Neural crest cell (in vitro differentiated cells): Measurements from ENCODE around the gene AARSD1. TPM values are rescaled to one million over a fixed set of nuclear protein-coding genes. Genes with fewer than 3 reads are reported as not detected.
"Not testable (repeated sequence)": the region's sequence is repeated elsewhere in the genome, so short reads cannot be mapped to it uniquely, and the experiment has no call there.

Experiments
- DNase-seq: peaks from one replicate; pipeline ENCODE4 v3.0.0; 2021; ENCODE audit warnings: low read depth, mixed read lengths, low spot score
- H3K27ac Mint-ChIP-seq: one replicate; pipeline ENCODE4 v1.8.0; 2021; ENCODE audit warnings: mild to moderate bottlenecking, mixed read lengths; ENCODE audit not compliant: unreplicated experiment
- H3K27me3 Mint-ChIP-seq: 2 replicates; pipeline ENCODE4 v1.8.0; 2021; ENCODE audit warnings: low read depth, mild to moderate bottlenecking, mixed read lengths
- H3K36me3 Mint-ChIP-seq: 2 replicates; pipeline ENCODE4 v1.8.0; 2021; ENCODE audit warnings: low read depth, mild to moderate bottlenecking, mixed read lengths
- H3K4me1 Mint-ChIP-seq: 2 replicates; pipeline ENCODE4 v1.8.0; 2021; ENCODE audit warnings: mixed read lengths
- H3K4me3 Mint-ChIP-seq: one replicate; pipeline ENCODE4 v1.8.0; 2021; ENCODE audit warnings: mild to moderate bottlenecking, mixed read lengths
- H3K9me3 Mint-ChIP-seq: 2 replicates; pipeline ENCODE4 v1.8.0; 2021; ENCODE audit warnings: mixed read lengths
- CTCF ChIP-seq: fragments of 200-600 bp; sonication (generic); conservative IDR thresholded peaks from 2 replicates; pipeline ENCODE4 v1.5.0; 2021; ENCODE audit warnings: antibody characterized with exemption, mild to moderate bottlenecking
- total RNA-seq: library from RNA; stranded (reverse); gene quantifications from 2 replicates; pipeline ENCODE4 v1.2.1, GENCODE V29; 2021

Gene AARSD1
- total RNA-seq, 1 donor from 2014 or later = 61.6 TPM

GRCh38 chr17:42997390-42997983 lies 33.2 kb upstream of the AARSD1 start:
- no peaks in the 10 kb centered on the region for H3K9me3 Mint-ChIP-seq
- DNase-seq = no peak
- no peak for TF ChIP-seq CTCF
- H3K27me3 Mint-ChIP-seq = no peaks in the 10 kb centered on the region
- peak overlapping the region; percentile 96 for H3K4me3 Mint-ChIP-seq
- peaks cover 3% of the 10 kb centered on the region for H3K36me3 Mint-ChIP-seq
- peaks cover 30% of the 10 kb centered on the region for H3K4me1 Mint-ChIP-seq
- H3K27ac Mint-ChIP-seq = peak overlapping the region; percentile 0

GRCh38 chr17:42993913-42994312 lies 29.7 kb upstream of the AARSD1 start:
- DNase-seq, H3K36me3 Mint-ChIP-seq, H3K4me3 Mint-ChIP-seq, H3K27me3 Mint-ChIP-seq, H3K27ac Mint-ChIP-seq, H3K9me3 Mint-ChIP-seq: not testable (repeated sequence)
- peaks cover 17% of the 10 kb centered on the region for H3K4me1 Mint-ChIP-seq

GRCh38 chr17:42992872-42993271 lies 28.6 kb upstream of the AARSD1 start:
- Mint-ChIP-seq H3K27ac (no peak overlapping the region), H3K36me3 (peaks cover 6% of the 10 kb centered on the region), H3K27me3 (no peaks in the 10 kb centered on the region), H3K4me1 (peaks cover 9% of the 10 kb centered on the region), H3K4me3 (no peak overlapping the region), H3K9me3 (no peaks in the 10 kb centered on the region)
- no peak for DNase-seq
- TF ChIP-seq CTCF = no peak

- Mint-ChIP-seq H3K9me3 (no peaks in the 10 kb centered on the region), H3K4me1 (no peaks in the 10 kb centered on the region), H3K27me3 (no peaks in the 10 kb centered on the region), H3K36me3 (peaks cover 6% of the 10 kb centered on the region), H3K4me3 (no peak overlapping the region), H3K27ac (peak overlapping the region; percentile 62)
- DNase-seq = no peak
- TF ChIP-seq CTCF = no peak
These were observed 27.2 kb upstream of the AARSD1 start for GRCh38 chr17:42991471-42991870.

- peaks cover 6% of the 10 kb centered on the region for H3K36me3 Mint-ChIP-seq
- no peak for TF ChIP-seq CTCF
- H3K27me3 Mint-ChIP-seq = no peaks in the 10 kb centered on the region
These were observed 25.7 kb upstream of the AARSD1 start for GRCh38 chr17:42989726-42990652.

GRCh38 chr17:42989141-42989540 lies 24.9 kb upstream of the AARSD1 start:
- no peak for TF ChIP-seq CTCF
- no peak for DNase-seq
- Mint-ChIP-seq H3K36me3 (peaks cover 6% of the 10 kb centered on the region), H3K27me3 (no peaks in the 10 kb centered on the region), H3K4me1 (no peaks in the 10 kb centered on the region), H3K9me3 (no peaks in the 10 kb centered on the region), H3K27ac (no peak overlapping the region), H3K4me3 (no peak overlapping the region)

More at GRCh38 chr17:42989726-42990652, 25.7 kb upstream of the AARSD1 start:
- Mint-ChIP-seq H3K27ac (no peak overlapping the region), H3K4me3 (no peak overlapping the region), H3K9me3 (no peaks in the 10 kb centered on the region), H3K4me1 (no peaks in the 10 kb centered on the region)
- no peak for DNase-seq
